Measurements from ENCODE around the gene RASSF5. TPM values are rescaled to one million over a fixed set of nuclear protein-coding genes. Genes with fewer than 3 reads are reported as not detected.
A peak's percentile ranks its signal among the peaks of the same experiment; 100 is the strongest.

The RASSF5 gene
- total and polyA plus RNA-seq, 2 donors (not counting 1 experiment from before 2014, with no cell fraction given) = 69.7 to 146 TPM

DNA sequence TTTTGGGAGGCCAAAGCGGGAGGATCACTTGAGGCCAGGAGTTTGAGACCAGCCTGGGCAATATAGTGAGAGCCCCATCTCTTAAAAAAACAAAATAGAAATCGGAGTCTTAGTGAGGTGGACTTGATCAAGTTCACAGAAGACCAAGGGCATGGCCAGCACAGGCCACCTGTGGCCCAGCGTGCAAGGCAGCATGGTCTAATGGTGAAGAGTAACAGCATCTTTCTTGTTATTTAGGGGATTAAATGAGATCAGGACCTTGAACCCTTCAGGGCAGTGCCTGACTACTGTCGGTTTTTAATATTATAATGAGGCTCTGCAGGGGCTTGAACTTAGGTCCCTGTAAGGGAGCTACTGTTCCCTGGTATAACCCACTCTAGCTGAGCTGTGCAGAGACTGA, 66.4 kb downstream of the RASSF5 start:
- peaks cover 0 to 62% of the 10 kb centered on the region in 2 experiments for H3K36me3 ChIP-seq (replicated peaks in 1 of 2; ENCODE audit: control extremely low read depth in 1 of 2, control insufficient read depth in 1 of 2, extremely low read depth in 1 of 2, insufficient read depth in 2 of 2, low read length in 1 of 2)
- Mint-ChIP-seq H3K9me3 (ENCODE audit: insufficient read depth) (no peaks in the 10 kb centered on the region), H3K27ac (peak overlapping the region; percentile 81), H3K4me1 (peaks cover 90% of the 10 kb centered on the region), H3K4me3 (no peak overlapping the region), H3K27me3 (no peaks in the 10 kb centered on the region)
- H4K20me1 ChIP-seq (ENCODE audit: control insufficient read depth, insufficient read depth, low read length, poor library complexity, severe bottlenecking) = peaks cover 33% of the 10 kb centered on the region
- 86% methylated on average over 3 of the region's 4 CpGs for WGBS (ENCODE audit: insufficient coverage)
- ChIA-PET POLR2A (interaction anchor here (2.7 kb wide), 1 partner anchor 16 kb away, joined by 16 read pairs; no protein-coding TSS in a partner anchor), CTCF (interaction anchor here (2.3 to 3.3 kb wide), 2 partner anchors 10 to 28 kb away, joined by 13 to 16 read pairs; no protein-coding TSS in a partner anchor)
- H3K27ac ChIP-seq (ENCODE audit: low read length in 2 of 2) = peak overlapping the region; percentile 86 to 96
- H2AFZ ChIP-seq (ENCODE audit: insufficient read depth, low read depth, low read length, poor library complexity, severe bottlenecking) = no peak overlapping the region
- no peak for TF ChIP-seq EZH2 (IDR thresholded peaks at IDR 0.05; ENCODE audit: borderline replicate concordance, insufficient read depth, low read depth, low read length, poor library complexity, severe bottlenecking)
- TF ChIP-seq, protein P1, sequence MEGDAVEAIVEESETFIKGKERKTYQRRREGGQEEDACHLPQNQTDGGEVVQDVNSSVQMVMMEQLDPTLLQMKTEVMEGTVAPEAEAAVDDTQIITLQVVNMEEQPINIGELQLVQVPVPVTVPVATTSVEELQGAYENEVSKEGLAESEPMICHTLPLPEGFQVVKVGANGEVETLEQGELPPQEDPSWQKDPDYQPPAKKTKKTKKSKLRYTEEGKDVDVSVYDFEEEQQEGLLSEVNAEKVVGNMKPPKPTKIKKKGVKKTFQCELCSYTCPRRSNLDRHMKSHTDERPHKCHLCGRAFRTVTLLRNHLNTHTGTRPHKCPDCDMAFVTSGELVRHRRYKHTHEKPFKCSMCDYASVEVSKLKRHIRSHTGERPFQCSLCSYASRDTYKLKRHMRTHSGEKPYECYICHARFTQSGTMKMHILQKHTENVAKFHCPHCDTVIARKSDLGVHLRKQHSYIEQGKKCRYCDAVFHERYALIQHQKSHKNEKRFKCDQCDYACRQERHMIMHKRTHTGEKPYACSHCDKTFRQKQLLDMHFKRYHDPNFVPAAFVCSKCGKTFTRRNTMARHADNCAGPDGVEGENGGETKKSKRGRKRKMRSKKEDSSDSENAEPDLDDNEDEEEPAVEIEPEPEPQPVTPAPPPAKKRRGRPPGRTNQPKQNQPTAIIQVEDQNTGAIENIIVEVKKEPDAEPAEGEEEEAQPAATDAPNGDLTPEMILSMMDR (IDR thresholded peaks at IDR 0.05) = no peak
- H3K27me3 ChIP-seq (replicated peaks in 1 of 4; ENCODE audit: control extremely low read depth in 1 of 4, control insufficient read depth in 3 of 4, insufficient read depth in 4 of 4, low read length in 3 of 4) = no peaks in the 10 kb centered on the region
- no peak overlapping the region for H3K4me2 ChIP-seq (replicated peaks; ENCODE audit: low read depth, low read length, poor library complexity, severe bottlenecking)
- DNase-seq = no peak
- peaks cover 71 to 89% of the 10 kb centered on the region in 2 donors for H3K4me1 ChIP-seq (ENCODE audit: control insufficient read depth in 2 of 2, insufficient read depth in 2 of 2, low read length in 2 of 2)
- no peak overlapping the region for H3K9ac ChIP-seq (ENCODE audit: low read length)
- no peak overlapping the region for H3K4me3 ChIP-seq (ENCODE audit: control extremely low read depth in 1 of 5, extremely low read depth in 1 of 5, insufficient read depth in 1 of 5, low read depth in 2 of 5, low read length in 4 of 5)
- H3K79me2 ChIP-seq (ENCODE audit: control insufficient read depth, insufficient read depth, low read length) = peaks cover 97% of the 10 kb centered on the region
- ATAC-seq (ENCODE audit: low read depth) = no peak
- intact Hi-C loops (cut with micrococcal nuclease) = no loop called here
- H3K9me3 ChIP-seq (ENCODE audit: control extremely low read depth in 1 of 3, control insufficient read depth in 2 of 3, insufficient read depth in 1 of 3, low read length in 2 of 3) = no peaks in the 10 kb centered on the region

DNA sequence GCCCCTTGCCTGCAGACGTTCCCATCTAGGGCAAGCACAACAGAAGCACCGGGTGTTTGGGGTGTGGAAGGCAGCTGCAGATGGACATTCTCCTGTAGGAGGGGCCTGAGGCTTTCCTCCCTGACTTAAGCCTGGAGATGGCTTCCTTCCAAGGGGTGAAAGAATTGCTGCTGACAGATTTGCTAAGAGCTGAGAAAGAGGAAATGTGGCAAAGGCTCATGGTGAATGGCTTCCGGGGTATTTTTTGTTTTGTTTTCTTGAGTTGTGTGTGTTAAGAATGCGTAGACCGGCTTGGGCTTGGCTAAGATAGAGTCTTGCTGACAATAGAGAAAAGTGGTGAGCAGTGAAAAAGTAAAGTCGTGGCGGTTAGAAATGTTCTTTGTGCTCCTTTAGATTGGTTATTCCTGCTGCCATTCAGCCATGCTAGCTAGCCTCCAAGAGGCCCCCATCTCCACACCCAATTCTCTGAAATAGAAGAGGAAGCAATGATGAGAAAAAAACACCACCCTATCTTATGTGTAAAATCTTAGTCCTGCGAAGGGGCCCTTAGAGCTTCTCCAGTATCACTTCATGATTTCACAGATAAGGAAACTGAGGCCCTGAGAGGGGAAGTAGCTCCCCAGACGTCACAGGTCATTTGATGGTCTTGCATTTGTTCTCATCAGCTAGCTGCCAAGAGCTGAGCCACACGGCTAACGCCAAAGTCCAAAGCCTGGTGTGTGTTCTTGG, 68.0 kb downstream of the RASSF5 start:
- no peaks in the 10 kb centered on the region for H3K9me3 ChIP-seq (ENCODE audit: control extremely low read depth in 1 of 3, control insufficient read depth in 2 of 3, insufficient read depth in 1 of 3, low read length in 2 of 3)
- ATAC-seq (ENCODE audit: low read depth) (peak; percentile 38), DNase-seq (peak; percentile 84)
- no peaks in the 10 kb centered on the region for H3K27me3 ChIP-seq (replicated peaks in 1 of 4; ENCODE audit: control extremely low read depth in 1 of 4, control insufficient read depth in 3 of 4, insufficient read depth in 4 of 4, low read length in 3 of 4)
- H4K20me1 ChIP-seq (ENCODE audit: control insufficient read depth, insufficient read depth, low read length, poor library complexity, severe bottlenecking) = peaks cover 19% of the 10 kb centered on the region
- intact Hi-C loops (cut with micrococcal nuclease) = loop anchor here (1.0 kb wide), 2 partner anchors 12 to 16 kb away; no protein-coding TSS in a partner anchor
- TF ChIP-seq, protein P1 (IDR thresholded peaks at IDR 0.05) = no peak
- TF ChIP-seq EZH2 (IDR thresholded peaks at IDR 0.05; ENCODE audit: borderline replicate concordance, insufficient read depth, low read depth, low read length, poor library complexity, severe bottlenecking) = no peak
- H3K79me2 ChIP-seq (ENCODE audit: control insufficient read depth, insufficient read depth, low read length) = peaks cover 95% of the 10 kb centered on the region
- 13% methylated on average over 9 of the region's 11 CpGs for WGBS (ENCODE audit: insufficient coverage)
- ChIA-PET POLR2A (interaction anchor here (1.0 to 2.7 kb wide), 3 partner anchors 12 to 18 kb away, joined by 3 to 16 read pairs (median 4); no protein-coding TSS in a partner anchor), CTCF (interaction anchor here (0.6 to 15.1 kb wide), 10 partner anchors 8 to 407 kb away, joined by 3 to 1018 read pairs (median 5); partner anchors contain the start of gene EIF2D)
- H3K4me3 ChIP-seq (ENCODE audit: control extremely low read depth in 1 of 5, extremely low read depth in 1 of 5, insufficient read depth in 1 of 5, low read depth in 2 of 5, low read length in 4 of 5) = peak overlapping the region; percentile 2 to 49 (median 26)
- Mint-ChIP-seq H3K4me1 (peaks cover 92% of the 10 kb centered on the region), H3K27ac (peak overlapping the region; percentile 98), H3K4me3 (peak overlapping the region; percentile 86), H3K27me3 (no peaks in the 10 kb centered on the region), H3K9me3 (ENCODE audit: insufficient read depth) (no peaks in the 10 kb centered on the region)
- H3K4me2 ChIP-seq (replicated peaks; ENCODE audit: low read depth, low read length, poor library complexity, severe bottlenecking) = peak overlapping the region; percentile 73
- H3K27ac ChIP-seq (ENCODE audit: low read length in 2 of 2) = peak overlapping the region; percentile 86 to 96
- peaks cover 80 to 89% of the 10 kb centered on the region in 2 donors for H3K4me1 ChIP-seq (ENCODE audit: control insufficient read depth in 2 of 2, insufficient read depth in 2 of 2, low read length in 2 of 2)
- H3K9ac ChIP-seq (ENCODE audit: low read length) = peak overlapping the region; percentile 53
- H2AFZ ChIP-seq (ENCODE audit: insufficient read depth, low read depth, low read length, poor library complexity, severe bottlenecking) = peak overlapping the region; percentile 69
- H3K36me3 ChIP-seq (replicated peaks in 1 of 2; ENCODE audit: control extremely low read depth in 1 of 2, control insufficient read depth in 1 of 2, extremely low read depth in 1 of 2, insufficient read depth in 2 of 2, low read length in 1 of 2) = peaks cover 0 to 46% of the 10 kb centered on the region in 2 experiments

Measured in B cell (primary cell).